CD4-positive, alpha-beta memory T cell (primary cell): Measurements from ENCODE around the gene EVL. TPM values are rescaled to one million over a fixed set of nuclear protein-coding genes. Genes with fewer than 3 reads are reported as not detected.

ENCODE experiments used
- CTCF ChIA-PET: fragments of 350-600 bp; sonication (Branson Sonifier 250); formaldehyde crosslinking; loops from one replicate; lab custom pipeline; 2021; ENCODE audit warnings: inconsistent platforms; ENCODE audit not compliant: partially characterized antibody; lab: Charles Lee
- POLR2A ChIA-PET: fragments of 350-600 bp; sonication (Branson Sonifier 250); formaldehyde crosslinking; loops from one replicate; lab custom pipeline; 2021; ENCODE audit not compliant: partially characterized antibody; lab: Charles Lee
- DNase-seq, 5 donors: peaks; one replicate each; pipeline versions ENCODE4 v3.0.0 to v3.0.0-alpha.2; 2020 to 2022; ENCODE audit warnings: mixed read lengths in 1 of 5
- H3K27ac ChIP-seq: one replicate; pipeline ENCODE4 v1.7.0; 2013; ENCODE audit warnings: low read depth, low read length
- H3K27me3 ChIP-seq: 2 replicates; pipeline ENCODE4 v1.7.0; 2013; ENCODE audit warnings: mild to moderate bottlenecking, low read length, moderate library complexity; ENCODE audit not compliant: insufficient read depth
- H3K36me3 ChIP-seq: 2 replicates; pipeline ENCODE4 v1.7.0; 2013; ENCODE audit warnings: mild to moderate bottlenecking, low read length, moderate library complexity; ENCODE audit not compliant: insufficient read depth
- H3K4me1 ChIP-seq: 2 replicates; pipeline ENCODE4 v1.7.0; 2013; ENCODE audit warnings: mild to moderate bottlenecking, low read length, moderate library complexity; ENCODE audit not compliant: insufficient read depth
- H3K4me3 ChIP-seq, 2 donors: one replicate each; pipeline ENCODE4 v1.7.0; 2013; ENCODE audit warnings: low read length in 2 of 2, mild to moderate bottlenecking in 1 of 2
- H3K9me3 ChIP-seq, 2 donors: one replicate each; pipeline ENCODE4 v1.7.0; 2013; ENCODE audit warnings: low read length in 2 of 2, control low read depth in 1 of 2; ENCODE audit not compliant: control insufficient read depth in 1 of 2
- H3K27ac Mint-ChIP-seq, 7 donors: one replicate each; pipeline ENCODE4 v1.8.0; 2020 to 2021; ENCODE audit warnings: mixed read lengths in 7 of 7, mild to moderate bottlenecking in 6 of 7, inconsistent platforms in 3 of 7, moderate library complexity in 3 of 7
- H3K27me3 Mint-ChIP-seq, 2 donors: one replicate each; pipeline ENCODE4 v1.8.0; 2020 to 2021; ENCODE audit warnings: mixed read lengths in 2 of 2
- H3K36me3 Mint-ChIP-seq, 2 donors: one replicate each; pipeline ENCODE4 v1.8.0; 2020 to 2021; ENCODE audit warnings: mixed read lengths in 2 of 2, inconsistent platforms in 1 of 2, mild to moderate bottlenecking in 1 of 2
- H3K4me1 Mint-ChIP-seq, 4 donors: one replicate each; pipeline ENCODE4 v1.8.0; 2020 to 2021; ENCODE audit warnings: mixed read lengths in 4 of 4, mild to moderate bottlenecking in 1 of 4
- H3K4me3 Mint-ChIP-seq, 8 donors: one replicate each; pipeline ENCODE4 v1.8.0; 2020 to 2021; ENCODE audit warnings: mixed read lengths in 8 of 8, mild to moderate bottlenecking in 7 of 8, moderate library complexity in 6 of 8, inconsistent platforms in 3 of 8
- H3K9me3 Mint-ChIP-seq, 8 donors: one replicate each; pipeline ENCODE4 v1.8.0; 2020 to 2021; ENCODE audit warnings: mixed read lengths in 8 of 8, mild to moderate bottlenecking in 5 of 8, inconsistent platforms in 3 of 8, moderate library complexity in 1 of 8
- intact Hi-C: fragments of 100-400 bp; cut with micrococcal nuclease; formaldehyde crosslinking; loops from one replicate; pipeline ENCODE4 v1.15.1; 2023
- polyA plus RNA-seq, 2 donors: library from polyadenylated mRNA; unstranded; fragments of 300-500 nt; fragmentation: Illumina TruSeq; gene quantifications; one replicate each; pipeline ENCODE4 v1.2.3, GENCODE V29; 2021
- total RNA-seq, 2 experiments: library from RNA; stranded (reverse); gene quantifications; one replicate each; pipeline ENCODE4 v1.2.3, GENCODE V29; 2021

Gene EVL
- total and polyA plus RNA-seq, 4 experiments from 2014 or later: 81.8 to 1,352 (median 717) TPM

- peak overlapping the region; percentile 92 to 100 (median 97) for H3K4me3 Mint-ChIP-seq
- peaks cover 69% of the 10 kb centered on the region for H3K4me1 ChIP-seq
- H3K27ac Mint-ChIP-seq: peak overlapping the region; percentile 95 to 100 (median 100)
- H3K4me3 ChIP-seq: peak overlapping the region; percentile 73 to 100
- H3K36me3 Mint-ChIP-seq: peaks cover 57 to 75% of the 10 kb centered on the region in 2 donors
- H3K9me3 ChIP-seq: no peaks in the 10 kb centered on the region
- intact Hi-C loops: loop anchor here (2.0 to 5.0 kb wide), 4 partner anchors 170 to 587 kb away; partner anchors contain the start of genes CCNK, CYP46A1, SETD3 and WDR25
- H3K27ac ChIP-seq: peak overlapping the region; percentile 81
- no peaks in the 10 kb centered on the region for H3K27me3 ChIP-seq
- ChIA-PET CTCF (interaction anchor here (0.9 to 34.7 kb wide), 8 partner anchors 13 to 1900 kb away, joined by 3 to 1350 read pairs (median 4); no protein-coding TSS in a partner anchor), POLR2A (interaction anchor here (0.5 to 22.7 kb wide), 17 partner anchors 1 to 1691 kb away, joined by 3 to 1011 read pairs (median 10); partner anchors contain the start of genes EVL and YY1)
- peak in 1 of 5 donors; percentile 61 for DNase-seq
- peaks cover 25% of the 10 kb centered on the region for H3K36me3 ChIP-seq
- peaks cover 0 to 2% (median 0%) of the 10 kb centered on the region in 8 donors for H3K9me3 Mint-ChIP-seq
- H3K4me1 Mint-ChIP-seq: peaks cover 42 to 95% (median 60%) of the 10 kb centered on the region in 4 donors
- no peaks in the 10 kb centered on the region for H3K27me3 Mint-ChIP-seq
Measured at GRCh38 chr14:100069161-100069800, 4.1 kb downstream of the EVL start.

DNA sequence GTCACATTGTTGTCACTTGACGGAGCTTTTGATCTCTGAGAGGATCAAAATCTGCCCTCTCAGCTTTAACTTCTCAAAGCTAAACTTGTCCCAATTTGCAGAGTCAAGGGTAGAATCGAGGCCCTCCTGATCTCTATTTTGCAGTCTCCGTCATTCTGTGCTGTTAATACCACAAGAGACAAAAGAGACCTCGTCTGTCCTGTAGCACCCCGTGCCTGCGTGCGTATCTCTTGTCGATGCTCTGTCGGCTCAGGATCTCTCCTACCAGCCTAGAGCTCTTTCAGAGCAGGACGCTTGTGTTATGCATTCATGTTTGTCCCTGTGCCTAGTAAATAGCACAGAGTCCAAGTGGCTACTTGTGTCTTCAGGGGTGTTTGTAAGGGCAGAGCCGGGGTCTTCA, 5.1 kb downstream of the EVL start:
- Histone ChIP-seq H3K4me1 (peaks cover 72% of the 10 kb centered on the region), H3K27me3 (no peaks in the 10 kb centered on the region), H3K9me3 (no peaks in the 10 kb centered on the region), H3K27ac (peak overlapping the region; percentile 81), H3K4me3 (peak overlapping the region; percentile 63 to 73), H3K36me3 (peaks cover 34% of the 10 kb centered on the region)
- intact Hi-C loops: no loop called here
- Mint-ChIP-seq H3K9me3 (peaks cover 0 to 2% (median 0%) of the 10 kb centered on the region in 8 donors), H3K36me3 (peaks cover 68 to 83% of the 10 kb centered on the region in 2 donors), H3K4me3 (peak overlapping the region; percentile 92 to 100 (median 97)), H3K4me1 (peaks cover 46 to 95% (median 65%) of the 10 kb centered on the region in 4 donors), H3K27ac (peak overlapping the region; percentile 95 to 100 (median 100)), H3K27me3 (no peaks in the 10 kb centered on the region)
- CTCF ChIA-PET: interaction anchor here (0.5 to 49.4 kb wide), 9 partner anchors 7 to 1901 kb away, joined by 3 to 1350 read pairs (median 4); partner anchors contain the start of gene EVL
- DNase-seq: peak; percentile 63 to 86 (median 71)
- POLR2A ChIA-PET: interaction anchor here (1.3 to 22.7 kb wide), 10 partner anchors 3 to 169 kb away, joined by 5 to 1011 read pairs (median 68); partner anchors contain the start of genes EVL and YY1

- H3K27me3 ChIP-seq: no peaks in the 10 kb centered on the region
- POLR2A ChIA-PET: interaction anchor here (0.9 to 22.7 kb wide), 12 partner anchors 4 to 167 kb away, joined by 3 to 1011 read pairs (median 6); partner anchors contain the start of genes EVL and YY1
- no peaks in the 10 kb centered on the region for H3K9me3 ChIP-seq
- Mint-ChIP-seq H3K4me1 (peaks cover 59 to 95% (median 77%) of the 10 kb centered on the region in 4 donors), H3K36me3 (peaks cover 79 to 84% of the 10 kb centered on the region in 2 donors), H3K27ac (peak overlapping the region; percentile 87 to 100 (median 95)), H3K4me3 (peak overlapping the region; percentile 75 to 99 (median 81)), H3K27me3 (no peaks in the 10 kb centered on the region), H3K9me3 (peaks cover 0 to 2% (median 0%) of the 10 kb centered on the region in 8 donors)
- H3K36me3 ChIP-seq: peaks cover 39% of the 10 kb centered on the region
- H3K4me1 ChIP-seq: peaks cover 84% of the 10 kb centered on the region
- peak overlapping the region; percentile 81 for H3K27ac ChIP-seq
- CTCF ChIA-PET: interaction anchor here (1.0 to 49.4 kb wide), 8 partner anchors 6 to 171 kb away, joined by 3 to 1350 read pairs (median 28); partner anchors contain the start of gene EVL
- intact Hi-C loops: no loop called here
- H3K4me3 ChIP-seq: peak overlapping the region; percentile 4 to 63
- peak in 1 of 5 donors; percentile 73 for DNase-seq
Measured at GRCh38 chr14:100071545-100071944, 6.3 kb downstream of the EVL start.

GRCh38 chr14:100072783-100073346, 7.6 kb downstream of the EVL start:
- Histone ChIP-seq H3K4me1 (peaks cover 97% of the 10 kb centered on the region), H3K36me3 (peaks cover 39% of the 10 kb centered on the region), H3K27ac (peak overlapping the region; percentile 81), H3K27me3 (no peaks in the 10 kb centered on the region), H3K4me3 (peak overlapping the region; percentile 29 to 61), H3K9me3 (no peaks in the 10 kb centered on the region)
- peaks cover 80 to 83% of the 10 kb centered on the region in 2 donors for H3K36me3 Mint-ChIP-seq
- H3K27ac Mint-ChIP-seq: peak overlapping the region; percentile 91 to 96 (median 95)
- peaks cover 0 to 2% (median 0%) of the 10 kb centered on the region in 8 donors for H3K9me3 Mint-ChIP-seq
- peak overlapping the region; percentile 87 to 99 (median 90) for H3K4me3 Mint-ChIP-seq
- intact Hi-C loops: loop anchor here (1.0 kb wide), 3 partner anchors 8 to 35 kb away; no protein-coding TSS in a partner anchor
- no peaks in the 10 kb centered on the region for H3K27me3 Mint-ChIP-seq
- CTCF ChIA-PET: interaction anchor here (0.7 to 49.4 kb wide), 9 partner anchors 5 to 174 kb away, joined by 3 to 1350 read pairs (median 7); partner anchors contain the start of gene EVL
- POLR2A ChIA-PET: interaction anchor here (1.0 to 22.7 kb wide), 8 partner anchors 5 to 166 kb away, joined by 3 to 1011 read pairs (median 125); partner anchors contain the start of genes EVL and YY1
- peak; percentile 64 to 76 (median 71) for DNase-seq
- peaks cover 68 to 99% (median 86%) of the 10 kb centered on the region in 4 donors for H3K4me1 Mint-ChIP-seq

GRCh38 chr14:100073576-100074430, 8.6 kb downstream of the EVL start:
- Mint-ChIP-seq H3K36me3 (peaks cover 73 to 82% of the 10 kb centered on the region in 2 donors), H3K27me3 (no peaks in the 10 kb centered on the region), H3K9me3 (peaks cover 0 to 2% (median 0%) of the 10 kb centered on the region in 8 donors), H3K4me3 (peak overlapping the region; percentile 87 to 99 (median 90)), H3K4me1 (peaks cover 75 to 99% (median 87%) of the 10 kb centered on the region in 4 donors), H3K27ac (peak overlapping the region; percentile 91 to 99 (median 95))
- Histone ChIP-seq H3K4me1 (peaks cover 99% of the 10 kb centered on the region), H3K9me3 (no peaks in the 10 kb centered on the region), H3K4me3 (no peak overlapping the region), H3K27ac (peak overlapping the region; percentile 81), H3K27me3 (no peaks in the 10 kb centered on the region), H3K36me3 (peaks cover 39% of the 10 kb centered on the region)
- intact Hi-C loops: no loop called here
- ChIA-PET CTCF (interaction anchor here (1.0 to 49.4 kb wide), 7 partner anchors 4 to 119 kb away, joined by 3 to 1350 read pairs (median 48); partner anchors contain the start of gene EVL), POLR2A (interaction anchor here (14.9 to 22.7 kb wide), 3 partner anchors 4 to 32 kb away, joined by 941 to 1011 read pairs (median 1011); partner anchors contain the start of gene EVL)
- peak in 1 of 5 donors; percentile 60 for DNase-seq
